Pancreas (tissue), 10 donors: ENCODE data around the gene ELP1. TPM values are rescaled to one million over a fixed set of nuclear protein-coding genes. Genes with fewer than 3 reads are reported as not detected.
"Not testable (repeated sequence)": the region's sequence is repeated elsewhere in the genome, so short reads cannot be mapped to it uniquely, and the experiment has no call there.

Experiments used
- ATAC-seq, 4 donors: fragments of 200-7000 bp; cut with Tn5 transposase; one replicate each; pipeline versions ENCODE4 v1.8.0 to v1.9.1; 2020; ENCODE audit warnings: mild to moderate bottlenecking in 4 of 4, moderate library complexity in 4 of 4
- DNase-seq, 6 donors: peaks; one replicate each; pipeline ENCODE4 v3.0.0-alpha.2; 2020
- FAIRE-seq: peaks from 2 replicates; lab custom pipeline; 2012; peaks lifted over from hg19 to GRCh38; lab: Jason Lieb, UNC
- H3K27ac ChIP-seq, 4 donors: fragments of 200-600 bp; sonication (generic); 1 replicate in 3 of 4; 2 replicates in 1 of 4; pipeline versions ENCODE4 v1.5.0 to v1.8.0; 2020
- H3K27me3 ChIP-seq, 4 donors: fragments of 200-600 bp; one replicate each; pipeline ENCODE4 v1.8.0; 2021
- H3K36me3 ChIP-seq, 3 donors: fragments of 200-600 bp; sonication (generic) in 1 of 3; one replicate each; pipeline versions ENCODE4 v1.5.0 to v1.8.0; 2020 to 2021
- H3K4me1 ChIP-seq, 3 donors: fragments of 200-600 bp; one replicate each; pipeline ENCODE4 v1.8.0; 2021
- H3K4me3 ChIP-seq, 4 donors: fragments of 200-600 bp; sonication (generic) in 2 of 4; one replicate each; pipeline versions ENCODE4 v1.5.0 to v1.8.0; 2020 to 2021
- H3K9me3 ChIP-seq, 4 donors: fragments of 200-600 bp; one replicate each; pipeline ENCODE4 v1.8.0; 2021
- WGBS, 2 donors: extraction: QIAGEN DNeasy Blood & Tissue Kit; methylation state at CpG; one replicate each; pipeline ENCODE4 v1.1.7; 2013; 5-methylcytosine and 5-hydroxymethylcytosine counted together
- intact Hi-C, 3 donors: fragments of 100-400 bp; cut with DNase I; formaldehyde crosslinking; loops; one replicate each; pipeline versions ENCODE4 v1.11.1 to v1.14.2; 2022
- polyA plus RNA-seq, 2 donors: library from polyadenylated mRNA; stranded (reverse); fragments of 200-250 nt; gene quantifications; one replicate each; pipeline ENCODE4 v1.2.3, GENCODE V29; 2013
- total RNA-seq, 6 donors: library from RNA; stranded (reverse); fragmentation: NEBNext Ultra II Directional in 4 of 6; extraction: Animal tissue kit (Norgen Biotek cat#: 25700) in 4 of 6; gene quantifications; one replicate each; pipeline versions ENCODE4 v1.2.1 to v1.2.4, GENCODE V29; 2021 to 2023
- TF ChIP-seq, protein P1 (sequence below), 4 donors: fragments of 200-600 bp; sonication (generic) in 3 of 4; IDR thresholded peaks; one replicate each; pipeline versions ENCODE4 v1.5.0 to v1.8.0; 2021; ENCODE audit warnings: antibody characterized with exemption in 4 of 4
- donor health status: healthy with polysubstance abuse.
- donor health status: DM: no; HTN: no; CAD: no; lungs with moderate emphysema.
- donor health status: DM: no; HTN: no; CAD: no.
- donor health status: control.
- donor health status: control.
- donor health status: Bipolar disorder and iron deficiency.
- donor health status: DM: yes; HTN: yes; CAD: no.
- donor health status: DM: no; HTN: no; CAD: no.
- donor health status: DM: no; HTN: no; CAD: no.
- donor health status: DM: yes; HTN: yes; CAD: no.

ELP1 gene
- total and polyA plus RNA-seq, 8 donors, result 6.9 to 19.2 (median 10.0) TPM

DNA sequence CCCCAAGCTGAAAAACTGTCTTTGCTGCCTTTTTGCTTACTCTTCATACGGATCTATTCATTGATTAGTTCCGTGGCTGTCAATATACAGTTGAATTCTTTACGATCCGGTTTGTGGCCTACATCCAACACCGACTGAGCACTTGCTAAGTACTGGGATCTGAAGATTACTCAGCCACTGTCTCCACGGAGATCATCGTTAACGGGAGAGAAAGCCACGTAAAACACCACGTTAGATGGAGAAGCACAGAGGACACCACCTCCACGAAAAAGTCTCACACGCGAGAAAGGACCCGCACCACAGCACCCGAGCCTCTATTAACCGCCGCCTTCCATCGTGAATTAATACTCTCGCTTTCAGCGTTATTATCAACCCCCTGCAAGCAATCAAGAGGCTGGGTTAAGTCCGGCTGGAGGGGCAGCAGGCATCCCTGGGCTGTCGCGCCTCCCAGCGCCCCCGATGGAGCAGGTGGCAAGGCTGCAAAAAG lies 650 bp downstream of the ELP1 start:
- peak in 1 of 6 donors; percentile 10 for DNase-seq
- Histone ChIP-seq H3K27me3 (no peaks in the 10 kb centered on the region), H3K27ac (peak overlapping the region; percentile 77 to 94 (median 91)), H3K9me3 (no peaks in the 10 kb centered on the region), H3K4me3 (peak overlapping the region; percentile 54 to 93 (median 88)), H3K4me1 (peaks cover 6 to 18% (median 7%) of the 10 kb centered on the region in 3 donors), H3K36me3 (no peaks in the 10 kb centered on the region)
- 0% methylated on average over 25 of the region's 25 CpGs for WGBS, 2 donors
- TF ChIP-seq, protein P1, sequence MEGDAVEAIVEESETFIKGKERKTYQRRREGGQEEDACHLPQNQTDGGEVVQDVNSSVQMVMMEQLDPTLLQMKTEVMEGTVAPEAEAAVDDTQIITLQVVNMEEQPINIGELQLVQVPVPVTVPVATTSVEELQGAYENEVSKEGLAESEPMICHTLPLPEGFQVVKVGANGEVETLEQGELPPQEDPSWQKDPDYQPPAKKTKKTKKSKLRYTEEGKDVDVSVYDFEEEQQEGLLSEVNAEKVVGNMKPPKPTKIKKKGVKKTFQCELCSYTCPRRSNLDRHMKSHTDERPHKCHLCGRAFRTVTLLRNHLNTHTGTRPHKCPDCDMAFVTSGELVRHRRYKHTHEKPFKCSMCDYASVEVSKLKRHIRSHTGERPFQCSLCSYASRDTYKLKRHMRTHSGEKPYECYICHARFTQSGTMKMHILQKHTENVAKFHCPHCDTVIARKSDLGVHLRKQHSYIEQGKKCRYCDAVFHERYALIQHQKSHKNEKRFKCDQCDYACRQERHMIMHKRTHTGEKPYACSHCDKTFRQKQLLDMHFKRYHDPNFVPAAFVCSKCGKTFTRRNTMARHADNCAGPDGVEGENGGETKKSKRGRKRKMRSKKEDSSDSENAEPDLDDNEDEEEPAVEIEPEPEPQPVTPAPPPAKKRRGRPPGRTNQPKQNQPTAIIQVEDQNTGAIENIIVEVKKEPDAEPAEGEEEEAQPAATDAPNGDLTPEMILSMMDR (IDR thresholded peaks at IDR 0.05), result no peak
- no peak for ATAC-seq
- no peak for FAIRE-seq
- intact Hi-C loops, result no loop called here

DNA sequence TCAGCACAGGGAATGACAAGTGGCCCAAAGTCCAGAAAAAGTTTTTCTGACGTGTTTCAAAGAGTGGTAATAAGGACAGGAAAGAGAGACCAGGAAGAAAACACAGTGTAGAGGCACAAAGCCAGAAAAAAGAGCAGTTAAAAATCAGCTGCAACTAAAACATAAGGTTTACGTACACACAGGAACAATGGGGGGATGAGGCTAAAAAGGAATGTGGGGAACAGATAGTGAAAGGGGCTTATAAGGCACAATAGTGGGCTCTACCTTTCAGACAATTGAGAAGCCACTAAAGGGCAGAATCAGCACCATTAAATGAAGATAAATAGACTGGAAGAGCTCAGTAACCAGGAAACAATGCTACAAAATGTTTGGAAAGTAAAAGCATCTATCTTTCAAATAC lies 5.5 kb downstream of the ELP1 start:
- Histone ChIP-seq H3K27me3 (no peaks in the 10 kb centered on the region), H3K9me3 (no peaks in the 10 kb centered on the region), H3K27ac (no peak overlapping the region), H3K36me3 (peaks cover 0 to 25% (median 3%) of the 10 kb centered on the region in 3 donors), H3K4me1 (peaks cover 0 to 10% (median 7%) of the 10 kb centered on the region in 3 donors), H3K4me3 (no peak overlapping the region)
- DNase-seq, result no peak
- 90 to 93% methylated on average over 2 of the region's 2 CpGs for WGBS, 2 donors
- ATAC-seq, result no peak
- intact Hi-C loops, result no loop called here
- TF ChIP-seq, protein P1 (IDR thresholded peaks at IDR 0.05), result no peak
- no peak for FAIRE-seq

DNA sequence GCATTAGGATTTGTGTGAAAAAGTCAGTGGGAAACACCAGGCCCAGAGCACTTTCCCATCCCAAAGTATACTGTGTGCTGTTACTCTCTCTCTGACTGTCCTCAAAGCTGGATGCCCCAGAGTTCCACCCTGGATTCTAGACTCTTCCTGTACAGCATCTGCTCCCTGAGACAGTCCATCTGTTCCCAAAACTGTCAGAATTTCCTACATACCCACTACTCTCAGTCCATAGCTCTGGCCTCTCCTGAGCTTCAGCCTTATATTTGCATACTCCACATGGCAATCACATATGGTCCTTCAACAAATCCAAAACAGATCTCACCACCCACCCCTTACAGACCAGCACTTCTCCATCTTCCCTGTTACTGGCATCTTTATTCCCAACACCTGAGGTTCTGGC lies 9.5 kb downstream of the ELP1 start:
- Histone ChIP-seq H3K9me3 (no peaks in the 10 kb centered on the region), H3K27me3 (no peaks in the 10 kb centered on the region), H3K4me3 (no peak overlapping the region), H3K36me3 (peaks cover 0 to 33% (median 3%) of the 10 kb centered on the region in 3 donors), H3K27ac (no peak overlapping the region), H3K4me1 (no peaks in the 10 kb centered on the region)
- DNase-seq, result no peak
- no peak for FAIRE-seq
- no peak for ATAC-seq
- TF ChIP-seq, protein P1 (IDR thresholded peaks at IDR 0.05), result no peak
- intact Hi-C loops, result no loop called here

DNA sequence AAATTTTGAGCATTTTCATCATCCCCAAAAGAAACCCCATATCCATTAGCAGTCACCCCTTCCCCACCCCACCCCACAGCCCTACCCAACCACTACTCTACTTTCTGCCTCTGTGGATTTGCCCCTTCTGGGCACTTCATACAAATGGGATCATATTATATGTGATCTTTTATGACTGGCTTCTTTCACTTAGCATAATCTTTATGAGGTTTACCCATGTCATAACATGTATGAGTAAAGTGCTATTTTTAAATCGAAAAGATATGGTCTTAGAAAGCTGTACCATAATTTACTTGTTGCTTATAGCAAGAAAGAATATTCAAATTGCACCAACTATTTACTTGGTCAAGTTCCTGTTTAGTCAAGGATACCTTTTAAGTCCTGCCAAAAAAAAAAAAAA lies 12.7 kb downstream of the ELP1 start:
- TF ChIP-seq, protein P1 (IDR thresholded peaks at IDR 0.05), result no peak
- Histone ChIP-seq H3K36me3 (peaks cover 0 to 28% (median 0%) of the 10 kb centered on the region in 3 donors), H3K4me1 (no peaks in the 10 kb centered on the region), H3K9me3 (no peaks in the 10 kb centered on the region), H3K27me3 (no peaks in the 10 kb centered on the region), H3K4me3 (no peak overlapping the region), H3K27ac (no peak overlapping the region)
- intact Hi-C loops, result no loop called here
- DNase-seq, result no peak
- no peak for FAIRE-seq
- no peak for ATAC-seq
- 85 to 89% methylated on average over 1 of the region's 1 CpG for WGBS, 2 donors

DNA sequence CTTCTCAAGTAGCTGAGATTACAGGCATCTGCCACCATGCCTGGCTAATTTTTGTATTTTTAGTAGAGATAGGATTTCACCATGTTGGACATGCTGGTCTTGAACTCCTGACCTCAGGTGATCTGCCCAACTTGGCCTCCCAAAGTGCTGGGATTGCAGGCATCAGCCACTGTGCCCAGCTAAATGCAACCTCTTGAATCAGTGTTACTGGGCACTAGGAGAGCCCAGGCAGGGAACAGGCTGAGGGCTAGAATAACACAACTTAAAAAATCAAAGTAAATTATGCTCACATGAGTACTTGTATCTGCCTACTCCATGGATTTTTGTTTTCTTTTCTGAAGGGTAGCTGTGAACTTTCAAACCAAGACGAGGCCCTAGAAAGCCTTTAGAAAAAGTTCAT lies 13.5 kb downstream of the ELP1 start:
- DNase-seq, H3K4me1 ChIP-seq, H3K27ac ChIP-seq, H3K9me3 ChIP-seq, H3K27me3 ChIP-seq, H3K4me3 ChIP-seq, FAIRE-seq, ATAC-seq, intact Hi-C loops: not testable (repeated sequence)
- WGBS, 2 donors, result 93 to 100% methylated on average over 1 of the region's 1 CpG
- H3K36me3 ChIP-seq, result peaks cover 0 to 27% (median 0%) of the 10 kb centered on the region in 3 donors
